Stomach (tissue), 9 donors: ENCODE data around the gene LRFN4. TPM values are rescaled to one million over a fixed set of nuclear protein-coding genes. Genes with fewer than 3 reads are reported as not detected.

ENCODE experiments used
- DNase-seq, 2 donors: peaks; one replicate each; pipeline versions ENCODE4 v3.0.0 to v3.0.0-alpha.2; 2013 to 2019
- H3K27ac ChIP-seq, 5 donors: fragments of 200-600 bp in 4 of 5; sonication (generic) in 4 of 5; one replicate each; pipeline ENCODE4 v1.5.1; 2013 to 2019; ENCODE audit warnings: mild to moderate bottlenecking in 1 of 5, moderate library complexity in 1 of 5
- H3K27me3 ChIP-seq, 3 donors: fragments of 200-600 bp; sonication (generic); one replicate each; pipeline ENCODE4 v1.5.1; 2017 to 2019; ENCODE audit warnings: mixed run types in 1 of 3
- H3K36me3 ChIP-seq, 4 donors: fragments of 200-600 bp; sonication (generic); 1 replicate in 3 of 4; 2 replicates in 1 of 4; pipeline ENCODE4 v1.5.1; 2016 to 2019
- H3K4me1 ChIP-seq, 4 donors: fragments of 200-600 bp; sonication (generic); one replicate each; pipeline ENCODE4 v1.5.1; 2016 to 2019
- H3K4me3 ChIP-seq, 4 donors: fragments of 200-600 bp; sonication (generic) in 3 of 4; one replicate each; pipeline ENCODE4 v1.5.1; 2016 to 2019; ENCODE audit warnings: mild to moderate bottlenecking in 1 of 4
- H3K9me3 ChIP-seq, 4 donors: fragments of 200-600 bp; sonication (generic); one replicate each; pipeline ENCODE4 v1.5.1; 2016 to 2019
- CTCF ChIP-seq, 7 experiments: fragments of 450-650 bp in 4 of 7; fragments of 200-600 bp in 3 of 7; sonication (generic) in 3 of 7; IDR thresholded peaks; one replicate each; pipeline ENCODE4 v1.5.1; 2016 to 2019; ENCODE audit warnings: antibody characterized with exemption in 7 of 7, control low read depth in 2 of 7, mild to moderate bottlenecking in 1 of 7
- EP300 ChIP-seq: sonication (generic); formaldehyde crosslinking; IDR thresholded peaks from one replicate; pipeline ENCODE4 v1.6.1; 2017; ENCODE audit warnings: antibody characterized with exemption
- POLR2A ChIP-seq, 4 donors: fragments of 450-650 bp; IDR thresholded peaks; one replicate each; pipeline ENCODE4 v1.6.1; 2016; ENCODE audit warnings: antibody characterized with exemption in 4 of 4, control low read depth in 2 of 4, mild to moderate bottlenecking in 1 of 4, moderate library complexity in 1 of 4
- POLR2AphosphoS5 ChIP-seq, 3 donors: sonication (generic); formaldehyde crosslinking; IDR thresholded peaks; one replicate each; pipeline ENCODE4 v1.6.1; 2016; ENCODE audit warnings: antibody characterized with exemption in 3 of 3
- WGBS, 5 donors: extraction: QIAGEN DNeasy Blood & Tissue Kit in 3 of 5; methylation state at CpG; one replicate each; pipeline versions ENCODE4 v1.1.5 to v1.1.7; 2013 to 2018; 5-methylcytosine and 5-hydroxymethylcytosine counted together
- intact Hi-C: fragments of 100-400 bp; cut with DNase I; formaldehyde crosslinking; loops from one replicate; pipeline ENCODE4 v1.15.1; 2023; ENCODE audit warnings: low total_unique reads
- polyA plus RNA-seq, 3 donors: library from polyadenylated mRNA; stranded (reverse); fragments of 200-250 nt; gene quantifications; one replicate each; pipeline ENCODE4 v1.2.3, GENCODE V29; 2013
- total RNA-seq, 5 donors: library from RNA; depleted of rRNA; stranded (reverse); fragments of >200 nt; gene quantifications; one replicate each; pipeline versions ENCODE4 v1.1.0 to v1.2.3, GENCODE V29; 2014 to 2016
- donor health status: healthy with polysubstance abuse.
- donor health status: Bipolar disorder and iron deficiency.
- donor health status: healthy.

Gene LRFN4
- total and polyA plus RNA-seq, 8 donors = 2.1 to 37.9 (median 12.7) TPM

- DNase-seq = peak in 1 of 2 donors; percentile 58
- Histone ChIP-seq H3K27ac (peak overlapping the region; percentile 46 to 93 (median 73)), H3K36me3 (peaks cover 0 to 42% (median 19%) of the 10 kb centered on the region in 4 donors), H3K4me1 (peaks cover 7 to 41% (median 16%) of the 10 kb centered on the region in 4 donors), H3K9me3 (no peaks in the 10 kb centered on the region), H3K4me3 (peak overlapping the region; percentile 51 to 76 (median 66)), H3K27me3 (no peaks in the 10 kb centered on the region)
- intact Hi-C loops = no loop called here
- TF ChIP-seq POLR2AphosphoS5 (IDR thresholded peaks at IDR 0.05) (no peak), EP300 (no peak), CTCF (IDR thresholded peaks at IDR 0.05) (no peak), POLR2A (IDR thresholded peaks at IDR 0.05) (no peak)
- WGBS, 5 donors = 40 to 74% (median 50%) methylated on average over 20 to 47 of the region's 47 CpGs
These were observed 516 bp downstream of the LRFN4 start for GRCh38 chr11:66857234-66857926.

- no peak for TF ChIP-seq CTCF (IDR thresholded peaks at IDR 0.05)
- TF ChIP-seq POLR2A (IDR thresholded peaks at IDR 0.05) = no peak
- no peak for TF ChIP-seq POLR2AphosphoS5 (IDR thresholded peaks at IDR 0.05)
- TF ChIP-seq EP300 = no peak
- DNase-seq = no peak
- H3K27ac ChIP-seq = peak overlapping the region in 2 of 5 donors; percentile 73 to 92
- intact Hi-C loops = no loop called here
- H3K36me3 ChIP-seq = peaks cover 0 to 47% (median 22%) of the 10 kb centered on the region in 4 donors
- no peaks in the 10 kb centered on the region for H3K27me3 ChIP-seq
- H3K4me3 ChIP-seq = peak overlapping the region in 3 of 4 donors; percentile 51 to 76 (median 68)
- peaks cover 7 to 41% (median 16%) of the 10 kb centered on the region in 4 donors for H3K4me1 ChIP-seq
- H3K9me3 ChIP-seq = no peaks in the 10 kb centered on the region
- WGBS, 5 donors = 84 to 97% (median 95%) methylated on average over 11 to 19 of the region's 19 CpGs
These were observed 992 bp downstream of the LRFN4 start for GRCh38 chr11:66857927-66858185.

GRCh38 chr11:66858186-66858938 is 1.5 kb downstream of the LRFN4 start:
- TF ChIP-seq EP300 = no peak
- TF ChIP-seq POLR2AphosphoS5 (IDR thresholded peaks at IDR 0.05) = no peak
- no peak for TF ChIP-seq CTCF (IDR thresholded peaks at IDR 0.05)
- TF ChIP-seq POLR2A (IDR thresholded peaks at IDR 0.05) = no peak
- DNase-seq = no peak
- intact Hi-C loops = no loop called here
- peak overlapping the region in 1 of 4 donors; percentile 51 for H3K4me3 ChIP-seq
- H3K36me3 ChIP-seq = peaks cover 0 to 52% (median 24%) of the 10 kb centered on the region in 4 donors
- no peaks in the 10 kb centered on the region for H3K9me3 ChIP-seq
- no peaks in the 10 kb centered on the region for H3K27me3 ChIP-seq
- H3K4me1 ChIP-seq = peaks cover 7 to 41% (median 16%) of the 10 kb centered on the region in 4 donors
- WGBS, 5 donors = 93 to 96% (median 95%) methylated on average over 30 to 62 of the region's 62 CpGs
- H3K27ac ChIP-seq = no peak overlapping the region

- 81 to 86% (median 83%) methylated on average over 21 to 29 of the region's 29 CpGs for WGBS, 5 donors
- H3K27ac ChIP-seq = no peak overlapping the region
- H3K4me1 ChIP-seq = peaks cover 7 to 41% (median 17%) of the 10 kb centered on the region in 4 donors
- no peaks in the 10 kb centered on the region for H3K27me3 ChIP-seq
- intact Hi-C loops = no loop called here
- H3K9me3 ChIP-seq = no peaks in the 10 kb centered on the region
- DNase-seq = no peak
- TF ChIP-seq POLR2A (IDR thresholded peaks at IDR 0.05) (no peak), POLR2AphosphoS5 (IDR thresholded peaks at IDR 0.05) (no peak), CTCF (IDR thresholded peaks at IDR 0.05) (no peak), EP300 (no peak)
- H3K4me3 ChIP-seq = no peak overlapping the region
- H3K36me3 ChIP-seq = peaks cover 0 to 58% (median 26%) of the 10 kb centered on the region in 4 donors
These were observed 2.2 kb downstream of the LRFN4 start for GRCh38 chr11:66858939-66859685.
